Ramos (cell line): Measurements from ENCODE around the gene UAP1L1.

Experiments used
- in situ Hi-C: fragments of 300-500 bp; cut with MboI; formaldehyde crosslinking; loops from one replicate; pipeline ENCODE4 v1.14.3; 2022; ENCODE audit warnings: low sequenced_read_pairs; ENCODE audit not compliant: unreplicated experiment

The UAP1L1 gene

GRCh38 chr9:137122796-137123467, 45.6 kb downstream of the UAP1L1 start:
- in situ Hi-C loops, result loop anchor here (5.0 kb wide), 1 partner anchor 104 kb away; the partner anchor contains the start of genes CYSRT1 and RNF224

- in situ Hi-C loops, result loop anchor here (5.0 kb wide), 1 partner anchor 104 kb away; the partner anchor contains the start of genes CYSRT1 and RNF224
Measured at GRCh38 chr9:137123468-137123837, 46.1 kb downstream of the UAP1L1 start.

GRCh38 chr9:137123952-137124462, 46.7 kb downstream of the UAP1L1 start:
- in situ Hi-C loops, result loop anchor here (5.0 kb wide), 1 partner anchor 103 kb away; the partner anchor contains the start of genes CYSRT1 and RNF224

- in situ Hi-C loops, result no loop called here
Measured at GRCh38 chr9:137126786-137127185, 49.5 kb downstream of the UAP1L1 start.

- in situ Hi-C loops, result no loop called here
Measured at GRCh38 chr9:137127301-137128157, 50.2 kb downstream of the UAP1L1 start.

GRCh38 chr9:137128158-137128861, 51.0 kb downstream of the UAP1L1 start:
- in situ Hi-C loops, result no loop called here

- in situ Hi-C loops, result no loop called here
Measured at GRCh38 chr9:137128862-137129455, 51.6 kb downstream of the UAP1L1 start.

GRCh38 chr9:137129456-137130175, 52.3 kb downstream of the UAP1L1 start:
- in situ Hi-C loops, result no loop called here

- in situ Hi-C loops, result no loop called here
Measured at GRCh38 chr9:137130176-137130755, 52.9 kb downstream of the UAP1L1 start.
